ENCODE measurements around the gene ALDH1L2.

Gene ALDH1L2

GRCh38 chr12:105083551-105084105, 630 bp downstream of the ALDH1L2 start:
- DNase-seq (ENCODE audit: extremely low read depth in 1 of 2, low read depth in 1 of 2), result no peak

- no peak for DNase-seq (ENCODE audit: extremely low read depth in 1 of 2, low read depth in 1 of 2)
These were observed 1.2 kb downstream of the ALDH1L2 start for GRCh38 chr12:105083031-105083430.

GRCh38 chr12:105078712-105079570, 5.3 kb downstream of the ALDH1L2 start:
- DNase-seq (ENCODE audit: extremely low read depth in 1 of 2, low read depth in 1 of 2), result no peak

GRCh38 chr12:105077435-105077834, 6.8 kb downstream of the ALDH1L2 start:
- no peak for DNase-seq (ENCODE audit: extremely low read depth in 1 of 2, low read depth in 1 of 2)

- no peak for DNase-seq (ENCODE audit: extremely low read depth in 1 of 2, low read depth in 1 of 2)
These were observed 7.3 kb downstream of the ALDH1L2 start for GRCh38 chr12:105076913-105077312.

GRCh38 chr12:105076098-105076497, 8.2 kb downstream of the ALDH1L2 start:
- DNase-seq (ENCODE audit: extremely low read depth in 1 of 2, low read depth in 1 of 2), result no peak

GRCh38 chr12:105072888-105073488, 11.3 kb downstream of the ALDH1L2 start:
- no peak for DNase-seq (ENCODE audit: extremely low read depth in 1 of 2, low read depth in 1 of 2)

- DNase-seq (ENCODE audit: extremely low read depth in 1 of 2, low read depth in 1 of 2), result no peak
These were observed 12.3 kb downstream of the ALDH1L2 start for GRCh38 chr12:105071981-105072380.

- no peak for DNase-seq (ENCODE audit: extremely low read depth in 1 of 2, low read depth in 1 of 2)
These were observed 14.1 kb downstream of the ALDH1L2 start for GRCh38 chr12:105069936-105070702.

- no peak for DNase-seq (ENCODE audit: extremely low read depth in 1 of 2, low read depth in 1 of 2)
These were observed 16.7 kb downstream of the ALDH1L2 start for GRCh38 chr12:105067511-105068031.

GRCh38 chr12:105064564-105065178, 19.6 kb downstream of the ALDH1L2 start:
- DNase-seq (ENCODE audit: extremely low read depth in 1 of 2, low read depth in 1 of 2), result no peak

- DNase-seq (ENCODE audit: extremely low read depth in 1 of 2, low read depth in 1 of 2), result no peak
These were observed 23.4 kb downstream of the ALDH1L2 start for GRCh38 chr12:105060715-105061378.

- no peak for DNase-seq (ENCODE audit: extremely low read depth in 1 of 2, low read depth in 1 of 2)
These were observed 27.1 kb downstream of the ALDH1L2 start for GRCh38 chr12:105057174-105057573.

- peak; percentile 26 to 55 for DNase-seq (ENCODE audit: extremely low read depth in 1 of 2, low read depth in 1 of 2)
These were observed 31.1 kb downstream of the ALDH1L2 start for GRCh38 chr12:105053116-105053572.

- DNase-seq (ENCODE audit: extremely low read depth in 1 of 2, low read depth in 1 of 2), result no peak
These were observed 32.3 kb downstream of the ALDH1L2 start for GRCh38 chr12:105051981-105052380.

- no peak for DNase-seq (ENCODE audit: extremely low read depth in 1 of 2, low read depth in 1 of 2)
These were observed 35.9 kb downstream of the ALDH1L2 start for GRCh38 chr12:105048315-105048714.

- no peak for DNase-seq (ENCODE audit: extremely low read depth in 1 of 2, low read depth in 1 of 2)
These were observed 37.0 kb downstream of the ALDH1L2 start for GRCh38 chr12:105047308-105047707.

- no peak for DNase-seq (ENCODE audit: extremely low read depth in 1 of 2, low read depth in 1 of 2)
These were observed 43.1 kb downstream of the ALDH1L2 start for GRCh38 chr12:105041186-105041585.

- no peak for DNase-seq (ENCODE audit: extremely low read depth in 1 of 2, low read depth in 1 of 2)
These were observed 43.8 kb downstream of the ALDH1L2 start for GRCh38 chr12:105040476-105040875.
